AG04449 (cell line): ENCODE results near the gene CEP83.
A peak's percentile ranks its signal among the peaks of the same experiment; 100 is the strongest.

Source experiments
- CTCF ChIA-PET: fragments of 350-600 bp; formaldehyde crosslinking; extraction: SDS; loops from one replicate; lab custom pipeline; 2021; ENCODE audit warnings: antibody characterized with exemption; lab: Yijun Ruan, JAX
- POLR2A ChIA-PET: fragments of 400-600, 350-600 bp; formaldehyde crosslinking; extraction: SDS; loops from one replicate; lab custom pipeline; 2020; ENCODE audit warnings: antibody characterized with exemption, inconsistent platforms; lab: Yijun Ruan, JAX
- DNase-seq: peaks from one replicate; pipeline ENCODE4 v3.0.0-alpha.2; 2010; ENCODE audit warnings: low read depth, low spot score
- H3K4me3 ChIP-seq: 2 replicates; pipeline ENCODE4 v1.5.1; 2011; ENCODE audit warnings: low read depth, mild to moderate bottlenecking, control low read depth, low read length
- TF ChIP-seq, protein P1 (sequence below): IDR thresholded peaks from one replicate; pipeline ENCODE4 v1.5.1; 2011; ENCODE audit warnings: mild to moderate bottlenecking, moderate library complexity, low read length, control low read depth, inconsistent platforms; ENCODE audit not compliant: insufficient read depth; ENCODE audit errors: missing control alignments

Gene CEP83

GRCh38 chr12:94271351-94271750, 188.3 kb downstream of the CEP83 start:
- H3K4me3 ChIP-seq, result no peak overlapping the region
- POLR2A ChIA-PET, result no interaction called here
- TF ChIP-seq, protein P1, sequence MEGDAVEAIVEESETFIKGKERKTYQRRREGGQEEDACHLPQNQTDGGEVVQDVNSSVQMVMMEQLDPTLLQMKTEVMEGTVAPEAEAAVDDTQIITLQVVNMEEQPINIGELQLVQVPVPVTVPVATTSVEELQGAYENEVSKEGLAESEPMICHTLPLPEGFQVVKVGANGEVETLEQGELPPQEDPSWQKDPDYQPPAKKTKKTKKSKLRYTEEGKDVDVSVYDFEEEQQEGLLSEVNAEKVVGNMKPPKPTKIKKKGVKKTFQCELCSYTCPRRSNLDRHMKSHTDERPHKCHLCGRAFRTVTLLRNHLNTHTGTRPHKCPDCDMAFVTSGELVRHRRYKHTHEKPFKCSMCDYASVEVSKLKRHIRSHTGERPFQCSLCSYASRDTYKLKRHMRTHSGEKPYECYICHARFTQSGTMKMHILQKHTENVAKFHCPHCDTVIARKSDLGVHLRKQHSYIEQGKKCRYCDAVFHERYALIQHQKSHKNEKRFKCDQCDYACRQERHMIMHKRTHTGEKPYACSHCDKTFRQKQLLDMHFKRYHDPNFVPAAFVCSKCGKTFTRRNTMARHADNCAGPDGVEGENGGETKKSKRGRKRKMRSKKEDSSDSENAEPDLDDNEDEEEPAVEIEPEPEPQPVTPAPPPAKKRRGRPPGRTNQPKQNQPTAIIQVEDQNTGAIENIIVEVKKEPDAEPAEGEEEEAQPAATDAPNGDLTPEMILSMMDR, result no peak
- CTCF ChIA-PET, result no interaction called here
- no peak for DNase-seq

GRCh38 chr12:94269316-94269999, 190.2 kb downstream of the CEP83 start:
- no peak overlapping the region for H3K4me3 ChIP-seq
- DNase-seq, result no peak
- CTCF ChIA-PET, result interaction anchor here (1.5 kb wide), 1 partner anchor 20 kb away, joined by 6 read pairs; no protein-coding TSS in a partner anchor
- POLR2A ChIA-PET, result no interaction called here
- TF ChIP-seq, protein P1, result no peak

GRCh38 chr12:94267921-94268471, 191.7 kb downstream of the CEP83 start:
- DNase-seq, result no peak
- H3K4me3 ChIP-seq, result no peak overlapping the region
- POLR2A ChIA-PET, result interaction anchor here (0.6 kb wide), 1 partner anchor 112 kb away, joined by 4 read pairs; no protein-coding TSS in a partner anchor
- CTCF ChIA-PET, result no interaction called here
- TF ChIP-seq, protein P1, result no peak

DNA sequence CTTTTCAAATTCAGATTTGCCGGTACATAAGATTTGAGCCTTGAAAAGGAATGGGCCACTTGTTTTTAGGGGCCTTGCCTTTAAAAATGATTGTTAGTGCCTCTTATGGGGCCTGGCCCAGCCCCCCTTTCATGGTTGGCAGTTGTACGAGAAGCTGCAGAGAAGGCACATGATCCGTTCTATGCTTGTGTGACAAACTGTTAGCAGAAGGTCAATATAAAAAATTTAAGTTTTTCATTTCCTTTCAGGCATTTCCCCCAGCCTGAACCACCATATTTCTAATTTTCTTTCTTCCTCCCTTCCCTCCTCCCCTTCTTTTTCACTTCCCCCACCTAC, 192.2 kb downstream of the CEP83 start:
- CTCF ChIA-PET, result no interaction called here
- POLR2A ChIA-PET, result interaction anchor here (0.6 kb wide), 1 partner anchor 112 kb away, joined by 4 read pairs; no protein-coding TSS in a partner anchor

GRCh38 chr12:94266796-94267536, 192.7 kb downstream of the CEP83 start:
- H3K4me3 ChIP-seq, result no peak overlapping the region
- DNase-seq, result peak; percentile 80
- TF ChIP-seq, protein P1, result no peak
- ChIA-PET CTCF (interaction anchor here (1.0 kb wide), 1 partner anchor 167 kb away, joined by 3 read pairs; no protein-coding TSS in a partner anchor), POLR2A (interaction anchor here (1.4 kb wide), 1 partner anchor 23 kb away, joined by 3 read pairs; no protein-coding TSS in a partner anchor)

More for the DNA sequence above, 192.2 kb downstream of the CEP83 start:
- TF ChIP-seq, protein P1, result no peak
- DNase-seq, result no peak
- no peak overlapping the region for H3K4me3 ChIP-seq
